AG09319 (cell line): Measurements from ENCODE around the gene HOXA4.

Experiments
- DNase-seq: peaks from one replicate; pipeline ENCODE4 v3.0.0-alpha.2; 2010; ENCODE audit warnings: low read depth; ENCODE audit errors: extremely low read depth
- TF ChIP-seq, protein P1 (sequence below): IDR thresholded peaks from 2 replicates; pipeline ENCODE4 v1.5.1; 2011; ENCODE audit warnings: low read depth, mild to moderate bottlenecking, inconsistent platforms, low read length, moderate library complexity

Gene HOXA4

GRCh38 chr7:27138472-27138871 lies 7.9 kb upstream of the HOXA4 start:
- no peak for DNase-seq
- TF ChIP-seq, protein P1, sequence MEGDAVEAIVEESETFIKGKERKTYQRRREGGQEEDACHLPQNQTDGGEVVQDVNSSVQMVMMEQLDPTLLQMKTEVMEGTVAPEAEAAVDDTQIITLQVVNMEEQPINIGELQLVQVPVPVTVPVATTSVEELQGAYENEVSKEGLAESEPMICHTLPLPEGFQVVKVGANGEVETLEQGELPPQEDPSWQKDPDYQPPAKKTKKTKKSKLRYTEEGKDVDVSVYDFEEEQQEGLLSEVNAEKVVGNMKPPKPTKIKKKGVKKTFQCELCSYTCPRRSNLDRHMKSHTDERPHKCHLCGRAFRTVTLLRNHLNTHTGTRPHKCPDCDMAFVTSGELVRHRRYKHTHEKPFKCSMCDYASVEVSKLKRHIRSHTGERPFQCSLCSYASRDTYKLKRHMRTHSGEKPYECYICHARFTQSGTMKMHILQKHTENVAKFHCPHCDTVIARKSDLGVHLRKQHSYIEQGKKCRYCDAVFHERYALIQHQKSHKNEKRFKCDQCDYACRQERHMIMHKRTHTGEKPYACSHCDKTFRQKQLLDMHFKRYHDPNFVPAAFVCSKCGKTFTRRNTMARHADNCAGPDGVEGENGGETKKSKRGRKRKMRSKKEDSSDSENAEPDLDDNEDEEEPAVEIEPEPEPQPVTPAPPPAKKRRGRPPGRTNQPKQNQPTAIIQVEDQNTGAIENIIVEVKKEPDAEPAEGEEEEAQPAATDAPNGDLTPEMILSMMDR: no peak

DNA sequence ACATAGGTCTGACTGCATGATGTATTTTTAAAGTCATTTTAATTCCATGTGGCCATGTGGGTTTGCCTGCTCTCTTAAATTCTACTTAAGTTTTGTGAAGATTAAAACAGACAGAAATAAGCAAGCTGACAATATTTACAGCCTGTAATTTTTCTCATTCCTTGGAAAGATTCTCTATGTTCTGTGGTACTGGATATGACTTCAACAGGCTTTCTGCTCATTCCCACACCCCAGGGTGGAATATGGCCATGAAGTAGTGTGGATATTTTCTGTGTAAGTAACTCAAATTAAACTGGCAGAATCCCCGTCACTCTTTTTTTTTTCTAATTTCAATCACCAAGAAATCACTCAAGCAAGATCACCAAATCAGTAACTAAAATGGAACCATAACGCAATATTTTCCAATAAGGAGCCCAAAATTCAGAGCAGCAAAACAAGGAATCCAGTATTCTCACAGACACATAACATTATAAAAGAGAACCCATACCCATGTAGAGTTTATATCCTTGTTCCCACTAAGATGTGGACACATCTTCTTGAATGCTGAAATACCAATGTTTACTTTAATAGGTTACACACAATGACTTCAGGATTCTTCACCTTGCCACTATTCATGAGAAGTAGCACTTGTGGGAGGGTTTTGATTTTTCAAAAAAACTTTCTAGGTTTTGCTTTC lies 7.2 kb upstream of the HOXA4 start:
- TF ChIP-seq, protein P1: no peak
- DNase-seq: no peak

DNA sequence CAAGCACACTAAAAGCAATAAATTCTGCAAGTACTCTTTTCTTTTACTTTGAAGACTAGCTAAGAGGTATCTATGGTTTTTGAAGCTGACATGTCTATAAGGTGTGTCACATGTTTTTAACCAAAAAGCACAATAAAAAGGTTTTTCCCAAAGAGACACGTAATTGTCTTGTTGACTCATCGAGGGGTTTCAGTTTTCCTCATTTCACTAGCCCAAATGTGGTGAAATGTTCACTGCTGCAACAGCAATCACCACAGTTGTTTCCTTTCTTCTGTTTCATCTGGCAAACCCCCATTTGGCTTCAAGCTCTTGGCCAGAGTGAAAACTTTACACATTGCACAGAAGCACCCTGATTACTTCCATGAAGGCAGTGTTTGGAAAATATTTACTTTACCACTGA lies 3.8 kb upstream of the HOXA4 start:
- TF ChIP-seq, protein P1: no peak
- DNase-seq: no peak

DNA sequence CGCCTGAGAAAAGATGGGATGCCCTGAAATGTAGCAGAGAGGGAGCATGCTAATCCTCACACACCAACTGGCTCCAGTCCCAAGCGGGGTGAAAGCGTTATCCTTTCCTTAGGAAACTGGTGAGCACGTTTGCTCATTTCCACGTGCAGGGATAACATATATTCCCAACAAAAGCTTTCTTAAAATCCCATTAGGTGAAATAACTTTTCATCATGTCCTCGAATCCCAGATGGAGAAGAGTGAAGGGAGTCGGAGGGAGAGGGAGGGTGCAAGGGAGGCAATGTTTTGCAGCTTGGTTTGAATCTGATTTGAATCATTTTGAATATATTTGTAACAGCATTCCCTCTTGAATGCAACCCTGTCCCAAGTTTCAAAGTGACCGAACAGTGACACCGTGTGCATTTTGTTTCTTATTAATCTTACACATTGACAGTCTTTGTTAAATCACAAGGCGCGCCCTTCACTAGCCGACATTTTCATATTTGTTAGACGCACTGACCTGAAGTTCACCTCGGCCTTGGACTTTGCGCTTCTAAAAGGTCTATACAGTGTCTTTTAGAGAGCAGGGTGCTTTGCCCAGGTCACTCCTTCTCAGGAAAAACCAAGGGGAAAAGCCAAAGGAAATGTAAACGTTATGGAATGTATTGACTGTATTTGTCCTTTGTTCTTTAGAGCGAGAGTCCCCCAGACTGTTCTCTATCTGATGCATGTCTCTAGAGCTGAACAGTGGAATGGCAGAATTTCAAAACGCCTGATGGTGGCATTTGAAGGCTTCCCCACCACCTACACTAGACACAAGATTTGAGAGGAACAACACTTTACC lies 3.1 kb upstream of the HOXA4 start:
- DNase-seq: no peak

DNA sequence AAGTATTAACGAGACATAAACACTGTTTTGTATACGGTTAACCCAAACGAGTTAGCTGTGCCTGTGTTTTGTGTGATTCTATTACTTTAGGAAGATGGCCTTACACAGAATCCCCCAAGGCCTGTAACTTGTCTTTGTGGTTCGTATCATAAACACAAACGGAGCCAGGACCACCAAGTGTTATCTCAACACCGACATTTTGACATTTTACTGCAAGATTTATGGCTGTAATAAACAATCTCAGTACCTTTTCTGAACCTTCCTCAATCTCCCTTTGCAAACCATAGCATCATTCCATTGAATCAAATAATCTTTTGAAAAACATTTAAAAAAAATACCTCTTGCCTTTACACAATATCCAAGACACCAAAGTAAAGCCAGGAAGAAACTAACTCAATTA lies 2.4 kb upstream of the HOXA4 start:
- TF ChIP-seq, protein P1: no peak
- DNase-seq: no peak

More for the DNA sequence above, 3.1 kb upstream of the HOXA4 start:
- TF ChIP-seq, protein P1: no peak

GRCh38 chr7:27132214-27132613 lies 1.7 kb upstream of the HOXA4 start:
- TF ChIP-seq, protein P1: no peak
- DNase-seq: no peak

- DNase-seq: no peak
- TF ChIP-seq, protein P1: no peak
These were observed 848 bp upstream of the HOXA4 start for GRCh38 chr7:27131390-27131819.
